ENCODE data around the gene PKIG.

PKIG gene

GRCh38 chr20:44656448-44656847 is 74.1 kb downstream of the PKIG start:
- DNase-seq (no peak), ATAC-seq (ENCODE audit: insufficient read depth, low read depth) (no peak)
- Histone ChIP-seq H3K4me2 (ENCODE audit: insufficient read depth, low read length) (no peak overlapping the region), H3K4me3 (ENCODE audit: low read depth in 1 of 2, low read length in 2 of 2) (no peak overlapping the region), H3K9me3 (ENCODE audit: insufficient read depth, low read length, severe bottlenecking) (no peaks in the 10 kb centered on the region), H3K27ac (ENCODE audit: low read length) (0 out of 2 replicates have a peak overlapping the region, but pooled peaks have one; percentile 32), H3K27me3 (ENCODE audit: insufficient read depth, low read length, poor library complexity) (no peaks in the 10 kb centered on the region), H3K79me2 (ENCODE audit: insufficient read depth, low read length) (peaks cover 46% of the 10 kb centered on the region), H3K36me3 (ENCODE audit: insufficient read depth, low read length) (peaks cover 57% of the 10 kb centered on the region), H3K4me1 (ENCODE audit: insufficient read depth, low read length) (peaks cover 12% of the 10 kb centered on the region), H4K20me1 (ENCODE audit: insufficient read depth, low read length) (peaks cover 10% of the 10 kb centered on the region; the same call in 1 of the 2 replicates), H3K9ac (ENCODE audit: low read depth, low read length) (no peak overlapping the region), H2AFZ (ENCODE audit: low read depth, low read length) (no peak overlapping the region)
- TF ChIP-seq EZH2 (IDR thresholded peaks at IDR 0.05; ENCODE audit: borderline replicate concordance, low read depth, low read length, severe bottlenecking) (no peak), CTCF (IDR thresholded peaks at IDR 0.05; ENCODE audit: borderline replicate concordance, extremely low read depth, low read length, poor library complexity, severe bottlenecking) (no peak)

DNA sequence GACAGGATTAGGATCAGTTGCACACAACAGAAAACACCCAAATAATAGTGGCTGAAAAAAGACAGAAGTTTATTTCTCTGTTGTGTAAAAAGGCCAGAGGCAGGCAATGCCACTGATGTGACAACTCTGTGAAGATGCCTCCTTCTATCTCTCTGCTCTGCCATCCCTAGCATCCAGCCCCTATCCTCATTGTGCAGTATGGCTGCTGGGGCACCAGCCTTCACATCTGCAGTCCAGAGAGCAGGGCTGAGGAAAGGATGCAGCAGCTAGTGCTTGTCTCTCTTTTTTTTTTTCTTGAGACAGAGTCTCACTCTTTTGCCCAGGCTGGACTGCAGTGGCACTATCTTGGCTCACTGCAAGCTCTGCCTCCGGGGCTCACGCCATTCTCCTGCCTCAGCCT is 75.5 kb downstream of the PKIG start:
- Histone ChIP-seq H3K4me2 (ENCODE audit: insufficient read depth, low read length) (no peak overlapping the region), H3K27ac (ENCODE audit: low read length) (no peak overlapping the region; the same call in 1 of the 2 replicates), H3K79me2 (ENCODE audit: insufficient read depth, low read length) (peaks cover 44% of the 10 kb centered on the region), H3K36me3 (ENCODE audit: insufficient read depth, low read length) (peaks cover 71% of the 10 kb centered on the region), H3K4me1 (ENCODE audit: insufficient read depth, low read length) (peaks cover 10% of the 10 kb centered on the region), H3K27me3 (ENCODE audit: insufficient read depth, low read length, poor library complexity) (no peaks in the 10 kb centered on the region), H3K4me3 (ENCODE audit: low read depth in 1 of 2, low read length in 2 of 2) (no peak overlapping the region), H3K9ac (ENCODE audit: low read depth, low read length) (no peak overlapping the region), H3K9me3 (ENCODE audit: insufficient read depth, low read length, severe bottlenecking) (no peaks in the 10 kb centered on the region), H4K20me1 (ENCODE audit: insufficient read depth, low read length) (peaks cover 16% of the 10 kb centered on the region), H2AFZ (ENCODE audit: low read depth, low read length) (no peak overlapping the region)
- DNase-seq (no peak), ATAC-seq (ENCODE audit: insufficient read depth, low read depth) (no peak)
- TF ChIP-seq EZH2 (IDR thresholded peaks at IDR 0.05; ENCODE audit: borderline replicate concordance, low read depth, low read length, severe bottlenecking) (no peak), CTCF (IDR thresholded peaks at IDR 0.05; ENCODE audit: borderline replicate concordance, extremely low read depth, low read length, poor library complexity, severe bottlenecking) (no peak)

DNA sequence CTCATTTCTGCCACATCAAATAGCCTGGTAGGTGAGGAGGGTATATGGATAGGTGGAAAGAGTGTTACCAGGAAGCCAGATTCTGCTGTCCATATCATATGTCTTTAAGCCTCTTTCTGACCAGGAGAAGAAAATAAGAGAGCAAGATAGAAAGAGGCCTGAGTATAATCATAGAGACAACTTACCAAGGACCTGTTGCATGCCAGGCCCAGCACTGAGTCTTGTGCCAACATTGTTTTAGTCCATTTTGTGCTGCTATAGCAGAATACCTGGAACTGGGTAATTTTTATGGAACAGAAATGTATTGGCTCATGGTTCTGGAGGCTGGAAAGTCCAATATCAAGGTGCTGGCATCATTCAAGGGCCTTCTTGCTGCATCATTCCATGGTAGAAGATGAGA is 76.4 kb downstream of the PKIG start:
- Histone ChIP-seq H3K27me3 (ENCODE audit: insufficient read depth, low read length, poor library complexity) (no peaks in the 10 kb centered on the region), H3K9me3 (ENCODE audit: insufficient read depth, low read length, severe bottlenecking) (no peaks in the 10 kb centered on the region), H3K9ac (ENCODE audit: low read depth, low read length) (no peak overlapping the region), H2AFZ (ENCODE audit: low read depth, low read length) (no peak overlapping the region), H3K4me2 (ENCODE audit: insufficient read depth, low read length) (no peak overlapping the region), H3K27ac (ENCODE audit: low read length) (no peak overlapping the region), H3K36me3 (ENCODE audit: insufficient read depth, low read length) (peaks cover 81% of the 10 kb centered on the region), H3K79me2 (ENCODE audit: insufficient read depth, low read length) (peaks cover 44% of the 10 kb centered on the region), H3K4me1 (ENCODE audit: insufficient read depth, low read length) (peaks cover 1% of the 10 kb centered on the region), H4K20me1 (ENCODE audit: insufficient read depth, low read length) (peaks cover 21% of the 10 kb centered on the region), H3K4me3 (ENCODE audit: low read depth in 1 of 2, low read length in 2 of 2) (no peak overlapping the region)
- TF ChIP-seq EZH2 (IDR thresholded peaks at IDR 0.05; ENCODE audit: borderline replicate concordance, low read depth, low read length, severe bottlenecking) = no peak
- TF ChIP-seq CTCF (IDR thresholded peaks at IDR 0.05; ENCODE audit: borderline replicate concordance, extremely low read depth, low read length, poor library complexity, severe bottlenecking) = no peak
- no peak for ATAC-seq (ENCODE audit: insufficient read depth, low read depth)
- DNase-seq = no peak

DNA sequence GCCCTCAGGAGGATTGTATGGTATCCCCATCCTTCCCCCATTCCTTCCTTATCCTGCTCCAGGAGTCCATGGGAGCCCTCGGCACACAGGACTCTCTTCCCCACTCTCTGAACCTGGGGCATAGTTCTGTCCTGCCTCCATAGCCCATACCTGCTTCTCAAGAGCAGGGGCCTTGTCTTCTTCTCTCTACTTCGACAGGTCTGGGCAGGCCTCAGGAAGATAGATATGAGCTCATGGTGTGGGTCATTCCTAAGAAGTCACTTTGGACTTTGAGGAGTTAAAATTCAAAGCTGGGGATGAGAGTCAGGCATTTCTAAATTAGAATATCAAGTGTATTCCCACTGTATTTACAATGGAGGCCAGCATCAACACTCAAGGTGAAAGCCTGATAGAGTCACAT is 77.6 kb downstream of the PKIG start:
- Histone ChIP-seq H4K20me1 (ENCODE audit: insufficient read depth, low read length) (peaks cover 26% of the 10 kb centered on the region), H3K4me1 (ENCODE audit: insufficient read depth, low read length) (0 out of 2 replicates have a peak, but pooled peaks cover 11% of the 10 kb centered on the region), H3K27ac (ENCODE audit: low read length) (peak overlapping the region; percentile 29), H3K9me3 (ENCODE audit: insufficient read depth, low read length, severe bottlenecking) (no peaks in the 10 kb centered on the region), H3K9ac (ENCODE audit: low read depth, low read length) (no peak overlapping the region), H3K27me3 (ENCODE audit: insufficient read depth, low read length, poor library complexity) (no peaks in the 10 kb centered on the region), H3K4me3 (ENCODE audit: low read depth in 1 of 2, low read length in 2 of 2) (no peak overlapping the region), H3K79me2 (ENCODE audit: insufficient read depth, low read length) (peaks cover 51% of the 10 kb centered on the region), H3K36me3 (ENCODE audit: insufficient read depth, low read length) (peaks cover 91% of the 10 kb centered on the region), H3K4me2 (ENCODE audit: insufficient read depth, low read length) (no peak overlapping the region), H2AFZ (ENCODE audit: low read depth, low read length) (no peak overlapping the region)
- ATAC-seq (ENCODE audit: insufficient read depth, low read depth) = no peak
- TF ChIP-seq EZH2 (IDR thresholded peaks at IDR 0.05; ENCODE audit: borderline replicate concordance, low read depth, low read length, severe bottlenecking) (no peak), CTCF (IDR thresholded peaks at IDR 0.05; ENCODE audit: borderline replicate concordance, extremely low read depth, low read length, poor library complexity, severe bottlenecking) (no peak)
- no peak for DNase-seq
